ENCODE results near the gene ZNF426.

DNA sequence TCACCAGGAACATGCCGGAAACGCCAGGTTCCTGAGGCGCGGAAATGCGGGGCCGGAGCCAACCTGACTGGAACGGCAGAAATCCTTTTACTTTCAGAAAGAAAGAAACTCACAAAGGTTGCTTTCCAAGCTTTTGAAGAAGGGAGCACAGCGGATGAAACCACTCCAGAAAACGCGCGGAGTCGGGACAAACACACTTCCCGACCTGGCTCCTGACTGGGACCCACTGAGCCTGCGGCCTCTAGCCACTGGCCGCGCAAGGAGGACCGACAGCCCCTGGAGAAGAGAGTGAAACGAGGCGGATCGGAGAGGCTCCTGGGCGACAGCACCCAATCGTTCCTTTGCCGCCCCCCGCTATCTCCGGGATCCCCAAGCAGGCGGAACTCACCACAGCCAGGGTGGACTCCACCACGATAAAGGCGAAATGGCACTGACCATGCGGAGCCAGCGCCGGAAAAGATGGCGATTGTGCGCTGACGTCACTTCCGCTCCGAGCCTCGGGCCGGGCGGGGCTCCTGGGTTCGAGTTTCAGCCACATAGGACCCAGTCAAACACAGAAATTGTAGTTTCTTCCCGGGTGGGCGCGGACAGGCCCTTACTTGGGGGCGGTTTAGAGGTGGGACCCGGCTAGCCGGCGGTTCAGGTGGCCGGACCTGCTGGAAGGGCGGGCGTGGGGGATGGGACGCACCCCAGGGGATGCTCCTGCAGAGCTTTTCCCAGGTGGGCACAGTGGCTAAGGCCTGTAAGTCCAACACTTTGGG, 45.8 kb upstream of the ZNF426 start, which contains the start of gene ZNF121:
- TF ChIP-seq, protein P1, sequence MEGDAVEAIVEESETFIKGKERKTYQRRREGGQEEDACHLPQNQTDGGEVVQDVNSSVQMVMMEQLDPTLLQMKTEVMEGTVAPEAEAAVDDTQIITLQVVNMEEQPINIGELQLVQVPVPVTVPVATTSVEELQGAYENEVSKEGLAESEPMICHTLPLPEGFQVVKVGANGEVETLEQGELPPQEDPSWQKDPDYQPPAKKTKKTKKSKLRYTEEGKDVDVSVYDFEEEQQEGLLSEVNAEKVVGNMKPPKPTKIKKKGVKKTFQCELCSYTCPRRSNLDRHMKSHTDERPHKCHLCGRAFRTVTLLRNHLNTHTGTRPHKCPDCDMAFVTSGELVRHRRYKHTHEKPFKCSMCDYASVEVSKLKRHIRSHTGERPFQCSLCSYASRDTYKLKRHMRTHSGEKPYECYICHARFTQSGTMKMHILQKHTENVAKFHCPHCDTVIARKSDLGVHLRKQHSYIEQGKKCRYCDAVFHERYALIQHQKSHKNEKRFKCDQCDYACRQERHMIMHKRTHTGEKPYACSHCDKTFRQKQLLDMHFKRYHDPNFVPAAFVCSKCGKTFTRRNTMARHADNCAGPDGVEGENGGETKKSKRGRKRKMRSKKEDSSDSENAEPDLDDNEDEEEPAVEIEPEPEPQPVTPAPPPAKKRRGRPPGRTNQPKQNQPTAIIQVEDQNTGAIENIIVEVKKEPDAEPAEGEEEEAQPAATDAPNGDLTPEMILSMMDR (IDR thresholded peaks at IDR 0.05): no peak
- TF ChIP-seq POLR2A (IDR thresholded peaks at IDR 0.05): no peak
